ENCODE measurements around the gene SCAP.

SCAP gene

GRCh38 chr3:47441796-47442551 lies 33.8 kb downstream of the SCAP start:
- no peak for DNase-seq (ENCODE audit: low read depth)
- no peak for TF ChIP-seq CTCF (IDR thresholded peaks at IDR 0.05; ENCODE audit: control insufficient read depth, insufficient read depth, low read depth, low read length, missing control alignments)

GRCh38 chr3:47440131-47440530 lies 35.6 kb downstream of the SCAP start:
- no peak for DNase-seq (ENCODE audit: low read depth)

More at GRCh38 chr3:47441796-47442551, 33.8 kb downstream of the SCAP start:
- H3K4me3 ChIP-seq (ENCODE audit: control insufficient read depth, low read depth, low read length) = no peak overlapping the region

GRCh38 chr3:47436180-47436579 lies 39.6 kb downstream of the SCAP start:
- TF ChIP-seq CTCF (IDR thresholded peaks at IDR 0.05; ENCODE audit: control insufficient read depth, insufficient read depth, low read depth, low read length, missing control alignments) = no peak
- no peak for DNase-seq (ENCODE audit: low read depth)
- H3K4me3 ChIP-seq (ENCODE audit: control insufficient read depth, low read depth, low read length) = no peak overlapping the region

More at GRCh38 chr3:47440131-47440530, 35.6 kb downstream of the SCAP start:
- H3K4me3 ChIP-seq (ENCODE audit: control insufficient read depth, low read depth, low read length) = no peak overlapping the region
- TF ChIP-seq CTCF (IDR thresholded peaks at IDR 0.05; ENCODE audit: control insufficient read depth, insufficient read depth, low read depth, low read length, missing control alignments) = peak; percentile 23

- no peak for TF ChIP-seq CTCF (IDR thresholded peaks at IDR 0.05; ENCODE audit: control insufficient read depth, insufficient read depth, low read depth, low read length, missing control alignments)
- DNase-seq (ENCODE audit: low read depth) = no peak
- H3K4me3 ChIP-seq (ENCODE audit: control insufficient read depth, low read depth, low read length) = no peak overlapping the region
Observed at GRCh38 chr3:47434849-47435248, 40.9 kb downstream of the SCAP start.

GRCh38 chr3:47433796-47434195 lies 41.9 kb downstream of the SCAP start:
- no peak for DNase-seq (ENCODE audit: low read depth)
- no peak for TF ChIP-seq CTCF (IDR thresholded peaks at IDR 0.05; ENCODE audit: control insufficient read depth, insufficient read depth, low read depth, low read length, missing control alignments)
- H3K4me3 ChIP-seq (ENCODE audit: control insufficient read depth, low read depth, low read length) = no peak overlapping the region

GRCh38 chr3:47432673-47433072 lies 43.1 kb downstream of the SCAP start:
- no peak for DNase-seq (ENCODE audit: low read depth)
- H3K4me3 ChIP-seq (ENCODE audit: control insufficient read depth, low read depth, low read length) = no peak overlapping the region
- no peak for TF ChIP-seq CTCF (IDR thresholded peaks at IDR 0.05; ENCODE audit: control insufficient read depth, insufficient read depth, low read depth, low read length, missing control alignments)
